DND-41 (cell line): ENCODE measurements around the gene SLC8B1.

Experiments used
- ATAC-seq: fragments of 200-7000 bp; cut with Tn5 transposase; 3 replicates; pipeline ENCODE4 v1.9.1; 2021; ENCODE audit warnings: low read depth; ENCODE audit not compliant: insufficient read depth
- DNase-seq: peaks from one replicate; pipeline ENCODE4 v3.0.0-alpha.2; 2020
- H2AFZ ChIP-seq: 2 replicates; pipeline ENCODE4 v1.6.0; 2012; ENCODE audit warnings: low read depth, low read length
- H3K27ac ChIP-seq: 2 replicates; pipeline ENCODE4 v1.5.1; 2012; ENCODE audit warnings: low read length, inconsistent platforms
- H3K27me3 ChIP-seq: fragments of 200-600 bp; sonication (generic); 2 replicates; pipeline ENCODE4 v1.6.0; 2012; ENCODE audit warnings: low read length, mild to moderate bottlenecking, inconsistent platforms; ENCODE audit not compliant: insufficient read depth, poor library complexity
- H3K36me3 ChIP-seq: 2 replicates; pipeline ENCODE4 v1.5.1; 2012; ENCODE audit warnings: low read length, inconsistent platforms; ENCODE audit not compliant: insufficient read depth
- H3K4me1 ChIP-seq: 2 replicates; pipeline ENCODE4 v1.5.1; 2012; ENCODE audit warnings: mild to moderate bottlenecking, low read length; ENCODE audit not compliant: insufficient read depth
- H3K4me2 ChIP-seq: 2 replicates; pipeline ENCODE4 v1.6.0; 2012; ENCODE audit warnings: mild to moderate bottlenecking, moderate library complexity, low read length, inconsistent platforms; ENCODE audit not compliant: insufficient read depth
- H3K4me3 ChIP-seq, 2 experiments: fragments of 200-600 bp in 1 of 2; shearing (Covaris generic) in 1 of 2; 2 replicates each; pipeline ENCODE4 v1.5.1; 2012 to 2016; ENCODE audit warnings: inconsistent platforms in 2 of 2, low read length in 2 of 2, mild to moderate bottlenecking in 2 of 2, low read depth in 1 of 2, moderate library complexity in 1 of 2
- H3K79me2 ChIP-seq: 2 replicates; pipeline ENCODE4 v1.6.0; 2012; ENCODE audit warnings: low read length, inconsistent platforms; ENCODE audit not compliant: insufficient read depth
- H3K9ac ChIP-seq: 2 replicates; pipeline ENCODE4 v1.6.0; 2012; ENCODE audit warnings: low read depth, mild to moderate bottlenecking, inconsistent platforms, low read length, moderate library complexity
- H3K9me3 ChIP-seq: 2 replicates; pipeline ENCODE4 v1.5.1; 2012; ENCODE audit warnings: low read length, moderate library complexity, mild to moderate bottlenecking, inconsistent platforms; ENCODE audit not compliant: insufficient read depth, severe bottlenecking
- H4K20me1 ChIP-seq: 2 replicates; pipeline ENCODE4 v1.6.0; 2012; ENCODE audit warnings: low read length; ENCODE audit not compliant: insufficient read depth
- EZH2 ChIP-seq: IDR thresholded peaks from 3 replicates; pipeline ENCODE4 v1.6.1; 2012; ENCODE audit warnings: borderline replicate concordance, low read depth, mild to moderate bottlenecking, moderate library complexity, low read length, inconsistent platforms; ENCODE audit not compliant: severe bottlenecking
- TF ChIP-seq, protein P1 (sequence below): IDR thresholded peaks from 2 replicates; pipeline ENCODE4 v1.5.1; 2012; ENCODE audit warnings: borderline replicate concordance, low read length, moderate library complexity, mild to moderate bottlenecking; ENCODE audit not compliant: poor library complexity, severe bottlenecking; ENCODE audit errors: extremely low read depth

The SLC8B1 gene

DNA sequence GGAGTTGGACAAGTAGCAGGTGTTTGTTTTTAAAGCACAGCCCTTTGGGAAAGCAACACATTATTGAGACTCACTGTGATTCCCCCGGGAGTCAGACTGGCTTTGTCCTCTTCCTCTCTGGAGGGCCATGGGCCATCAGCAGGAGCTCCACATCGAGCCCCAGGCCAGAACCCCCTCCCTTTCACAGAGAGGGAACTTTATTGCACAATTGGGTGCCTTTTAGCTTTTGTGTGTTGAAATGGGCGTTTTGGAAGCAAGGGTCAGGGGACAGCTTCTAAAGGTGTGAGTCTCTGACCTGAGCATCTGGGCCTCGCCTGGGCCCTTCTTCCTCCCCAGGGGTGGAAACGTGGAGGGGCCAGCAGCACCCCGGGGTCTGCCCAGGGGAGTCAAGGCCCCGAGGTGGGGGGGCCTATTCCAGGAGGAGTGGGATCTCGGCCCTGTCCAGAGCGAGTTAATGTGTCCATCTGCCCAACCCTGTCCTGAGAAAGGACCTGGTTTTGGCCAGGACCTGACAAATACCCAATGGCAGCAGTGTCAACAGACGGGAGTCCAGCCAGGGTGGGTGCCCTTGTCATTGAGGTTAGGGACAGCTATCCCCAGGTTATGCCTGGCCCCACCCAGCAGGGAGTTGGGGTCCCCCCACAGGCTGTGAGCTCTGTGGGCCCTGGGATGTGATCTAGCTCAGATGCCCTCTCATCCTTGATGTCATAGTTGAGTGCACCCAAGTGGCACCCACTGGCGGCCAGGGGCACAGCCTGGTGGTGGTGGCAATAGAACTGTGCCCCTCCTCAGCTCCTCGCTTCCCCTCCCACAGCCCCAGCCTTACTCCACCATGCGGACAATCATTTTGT, 37.1 kb downstream of the SLC8B1 start:
- no peaks in the 10 kb centered on the region for H3K27me3 ChIP-seq
- H4K20me1 ChIP-seq: no peaks in the 10 kb centered on the region
- ATAC-seq: no peak; the same call in 2 of the 3 replicates
- H3K79me2 ChIP-seq: no peaks in the 10 kb centered on the region
- TF ChIP-seq, protein P1, sequence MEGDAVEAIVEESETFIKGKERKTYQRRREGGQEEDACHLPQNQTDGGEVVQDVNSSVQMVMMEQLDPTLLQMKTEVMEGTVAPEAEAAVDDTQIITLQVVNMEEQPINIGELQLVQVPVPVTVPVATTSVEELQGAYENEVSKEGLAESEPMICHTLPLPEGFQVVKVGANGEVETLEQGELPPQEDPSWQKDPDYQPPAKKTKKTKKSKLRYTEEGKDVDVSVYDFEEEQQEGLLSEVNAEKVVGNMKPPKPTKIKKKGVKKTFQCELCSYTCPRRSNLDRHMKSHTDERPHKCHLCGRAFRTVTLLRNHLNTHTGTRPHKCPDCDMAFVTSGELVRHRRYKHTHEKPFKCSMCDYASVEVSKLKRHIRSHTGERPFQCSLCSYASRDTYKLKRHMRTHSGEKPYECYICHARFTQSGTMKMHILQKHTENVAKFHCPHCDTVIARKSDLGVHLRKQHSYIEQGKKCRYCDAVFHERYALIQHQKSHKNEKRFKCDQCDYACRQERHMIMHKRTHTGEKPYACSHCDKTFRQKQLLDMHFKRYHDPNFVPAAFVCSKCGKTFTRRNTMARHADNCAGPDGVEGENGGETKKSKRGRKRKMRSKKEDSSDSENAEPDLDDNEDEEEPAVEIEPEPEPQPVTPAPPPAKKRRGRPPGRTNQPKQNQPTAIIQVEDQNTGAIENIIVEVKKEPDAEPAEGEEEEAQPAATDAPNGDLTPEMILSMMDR: no peak
- TF ChIP-seq EZH2: no peak
- peaks cover 72% of the 10 kb centered on the region for H3K36me3 ChIP-seq
- no peak for DNase-seq
- 0 out of 2 replicates have a peak overlapping the region, but pooled peaks have one; percentile 33 for H3K27ac ChIP-seq
- no peak overlapping the region for H3K9ac ChIP-seq
- no peaks in the 10 kb centered on the region for H3K4me1 ChIP-seq
- H2AFZ ChIP-seq: no peak overlapping the region
- H3K4me3 ChIP-seq: no peak overlapping the region
- no peak overlapping the region for H3K4me2 ChIP-seq
- H3K9me3 ChIP-seq: no peaks in the 10 kb centered on the region

DNA sequence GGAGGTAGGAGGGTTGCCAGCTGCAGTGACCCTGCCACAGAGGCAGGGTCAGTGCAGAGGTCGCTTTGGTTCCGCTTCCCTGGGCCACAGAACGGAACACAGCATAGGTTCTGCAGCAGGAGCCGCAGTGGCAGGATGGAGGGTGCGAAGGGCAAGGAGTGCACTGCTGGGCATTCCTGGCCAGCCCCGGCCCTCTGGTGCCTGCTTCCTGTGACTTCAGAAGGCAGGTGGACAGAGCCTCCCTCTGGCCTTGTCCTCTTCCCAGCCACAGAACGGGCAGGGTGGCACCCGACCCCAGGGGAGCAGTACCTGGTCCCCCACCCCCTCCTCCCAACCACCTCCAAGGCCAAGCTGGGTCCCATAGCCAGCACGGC, 37.7 kb downstream of the SLC8B1 start:
- Histone ChIP-seq H3K9me3 (no peaks in the 10 kb centered on the region), H2AFZ (no peak overlapping the region), H3K4me1 (no peaks in the 10 kb centered on the region), H4K20me1 (no peaks in the 10 kb centered on the region), H3K4me3 (no peak overlapping the region), H3K9ac (no peak overlapping the region), H3K79me2 (no peaks in the 10 kb centered on the region), H3K27ac (0 out of 2 replicates have a peak overlapping the region, but pooled peaks have one; percentile 33), H3K27me3 (no peaks in the 10 kb centered on the region), H3K36me3 (peaks cover 75% of the 10 kb centered on the region), H3K4me2 (no peak overlapping the region)
- DNase-seq (no peak), ATAC-seq (no peak)
- TF ChIP-seq, protein P1: no peak
- TF ChIP-seq EZH2: no peak

DNA sequence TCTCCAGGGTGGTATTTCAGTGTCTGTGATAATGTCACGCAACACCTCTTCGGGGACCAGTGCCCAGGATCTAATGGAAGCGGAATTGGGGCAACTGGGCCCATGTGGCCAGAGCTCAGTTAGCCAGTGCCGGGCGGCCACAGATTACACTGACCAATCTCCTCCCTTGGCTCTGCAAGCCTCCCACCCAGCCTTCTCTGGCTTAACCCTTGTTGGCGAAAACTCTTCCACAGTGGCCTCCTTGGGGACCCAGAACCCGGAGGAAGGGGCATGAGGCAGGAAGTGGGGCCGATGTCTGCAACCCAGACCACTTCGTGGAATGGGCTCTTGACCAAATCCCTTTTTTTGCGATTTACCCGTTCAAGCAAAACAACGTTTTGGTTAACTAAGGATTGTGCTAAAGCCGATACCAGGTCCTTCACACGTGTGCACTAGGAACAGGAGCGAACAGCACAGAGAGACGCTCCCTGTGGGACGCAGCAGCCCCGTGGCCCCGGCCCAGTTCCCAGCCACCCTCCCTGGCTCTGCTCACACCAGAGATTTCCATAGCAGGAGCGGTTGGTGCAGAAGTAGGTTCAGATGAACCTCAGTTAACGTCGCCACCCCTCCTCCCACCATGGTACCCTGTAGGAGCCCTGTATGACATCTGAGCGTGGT, 38.2 kb downstream of the SLC8B1 start:
- Histone ChIP-seq H2AFZ (no peak overlapping the region), H4K20me1 (no peaks in the 10 kb centered on the region), H3K27me3 (no peaks in the 10 kb centered on the region), H3K4me3 (no peak overlapping the region), H3K4me2 (no peak overlapping the region), H3K79me2 (no peaks in the 10 kb centered on the region), H3K9ac (no peak overlapping the region), H3K27ac (no peak overlapping the region), H3K4me1 (no peaks in the 10 kb centered on the region), H3K36me3 (peaks cover 75% of the 10 kb centered on the region), H3K9me3 (no peaks in the 10 kb centered on the region)
- ATAC-seq (no peak), DNase-seq (no peak)
- TF ChIP-seq, protein P1: no peak
- TF ChIP-seq EZH2: no peak
